HepG2 (cell line): ENCODE data around the gene SLC22A23. TPM values are rescaled to one million over a fixed set of nuclear protein-coding genes. Genes with fewer than 3 reads are reported as not detected.
A peak's percentile ranks its signal among the peaks of the same experiment; 100 is the strongest.

Experiments used
- AGO2 ChIP-seq: fragments of 200-400 bp; formaldehyde crosslinking; optimal IDR thresholded peaks from 2 replicates; pipeline ENCODE3; 2017; ENCODE audit warnings: mild to moderate bottlenecking, low read depth, low read length, moderate library complexity
- ARID2 ChIP-seq: sonication (generic); formaldehyde crosslinking; IDR thresholded peaks from 2 replicates; pipeline ENCODE4 v1.8.1; 2022; ENCODE audit warnings: mild to moderate bottlenecking, missing genetic modification reagents, borderline replicate concordance
- CAMTA2 ChIP-seq: sonication (generic); formaldehyde crosslinking; IDR thresholded peaks from 2 replicates; pipeline ENCODE4 v1.4.0; 2020; ENCODE audit warnings: mild to moderate bottlenecking, missing genetic modification reagents, borderline replicate concordance
- HDAC6 ChIP-seq: fragments of 200-600 bp; sonication (generic); IDR thresholded peaks from 2 replicates; pipeline ENCODE4 v1.7.0; 2017; ENCODE audit warnings: mild to moderate bottlenecking, antibody characterized with exemption, low read length, low read depth
- HNRNPL ChIP-seq: fragments of 200-400 bp; formaldehyde crosslinking; IDR thresholded peaks from 2 replicates; pipeline ENCODE4 v1.6.1; 2017; ENCODE audit warnings: mild to moderate bottlenecking, low read depth, low read length
- KMT2A ChIP-seq: sonication (generic); formaldehyde crosslinking; IDR thresholded peaks from 2 replicates; pipeline ENCODE4 v1.4.0; 2020; ENCODE audit warnings: missing genetic modification reagents
- NFKB2 ChIP-seq: sonication (generic); formaldehyde crosslinking; IDR thresholded peaks from 2 replicates; pipeline ENCODE4 v1.4.0; 2020; ENCODE audit warnings: missing genetic modification reagents, borderline replicate concordance
- PHF5A ChIP-seq: IDR thresholded peaks from one replicate; pipeline ENCODE4 v1.6.1; 2018; ENCODE audit warnings: low read depth, missing genetic modification reagents; ENCODE audit not compliant: unreplicated experiment
- TMF1 ChIP-seq: sonication (generic); formaldehyde crosslinking; IDR thresholded peaks from 2 replicates; pipeline ENCODE4 v1.8.1; 2022; ENCODE audit warnings: low read depth, missing genetic modification reagents
- ZNF143 ChIP-seq: sonication (generic); formaldehyde crosslinking; IDR thresholded peaks from 2 replicates; pipeline ENCODE4 v1.4.0; 2020; ENCODE audit warnings: missing genetic modification reagents
- ZNF260 ChIP-seq: sonication (generic); formaldehyde crosslinking; IDR thresholded peaks from 2 replicates; pipeline ENCODE4 v1.4.0; 2020; ENCODE audit warnings: missing genetic modification reagents, low read depth, mild to moderate bottlenecking, borderline replicate concordance
- ZNF549 ChIP-seq: sonication (generic); formaldehyde crosslinking; IDR thresholded peaks from 2 replicates; pipeline ENCODE4 v1.5.0; 2020; ENCODE audit warnings: missing genetic modification reagents
- ZNF878 ChIP-seq: sonication (generic); formaldehyde crosslinking; IDR thresholded peaks from 2 replicates; pipeline ENCODE4 v1.8.1; 2023; ENCODE audit warnings: mild to moderate bottlenecking, missing genetic modification reagents, moderate library complexity
- polyA plus RNA-seq, 8 experiments: library from polyadenylated mRNA; depleted of rRNA in 3 of 8; stranded (reverse) in 7 of 8; unstranded in 1 of 8; fragments of >200 nt; fragmentation: Illumina TruSeq in 4 of 8; extraction: Trizol in 4 of 8; gene quantifications; 2 replicates each; pipeline versions ENCODE4 v1.2.1 to v1.2.3, GENCODE V29; 2011 to 2016; ENCODE audit warnings: low read depth in 4 of 8, missing spikeins in 1 of 8, mixed read lengths in 1 of 8; ENCODE audit not compliant: insufficient read depth in 1 of 8
- total RNA-seq, 5 experiments: library from RNA; depleted of rRNA; stranded (reverse); fragments of >200 nt; fragmentation: Illumina TruSeq; extraction: Trizol; gene quantifications; 2 replicates each; pipeline ENCODE4 v1.2.3, GENCODE V29; 2016; ENCODE audit warnings: low read depth in 1 of 5
- TF ChIP-seq, protein P1 (sequence below): IDR thresholded peaks from 2 replicates; pipeline ENCODE4 v1.6.1; 2016; ENCODE audit warnings: low read depth, borderline replicate concordance
- TF ChIP-seq, protein P2 (sequence below): sonication (generic); formaldehyde crosslinking; IDR thresholded peaks from 2 replicates; pipeline ENCODE4 v1.5.1; 2020; ENCODE audit warnings: mild to moderate bottlenecking, moderate library complexity, missing genetic modification reagents
- TF ChIP-seq, protein P3 (sequence below): sonication (generic); formaldehyde crosslinking; IDR thresholded peaks from 2 replicates; pipeline ENCODE4 v1.4.0; 2020; ENCODE audit warnings: missing genetic modification reagents
- TF ChIP-seq, protein P4 (sequence below): sonication (generic); formaldehyde crosslinking; IDR thresholded peaks from 2 replicates; pipeline ENCODE4 v1.4.0; 2020; ENCODE audit warnings: mild to moderate bottlenecking, missing genetic modification reagents
- TF ChIP-seq, protein P5 (sequence below): sonication (generic); formaldehyde crosslinking; IDR thresholded peaks from 2 replicates; pipeline ENCODE4 v1.4.0; 2020; ENCODE audit warnings: missing genetic modification reagents

SLC22A23 gene
- total and polyA plus RNA-seq, 2 of the 13 experiments (the other 11 are each of a cell fraction or from before 2014, with no cell fraction given), result 11.8 to 17.5 TPM

DNA sequence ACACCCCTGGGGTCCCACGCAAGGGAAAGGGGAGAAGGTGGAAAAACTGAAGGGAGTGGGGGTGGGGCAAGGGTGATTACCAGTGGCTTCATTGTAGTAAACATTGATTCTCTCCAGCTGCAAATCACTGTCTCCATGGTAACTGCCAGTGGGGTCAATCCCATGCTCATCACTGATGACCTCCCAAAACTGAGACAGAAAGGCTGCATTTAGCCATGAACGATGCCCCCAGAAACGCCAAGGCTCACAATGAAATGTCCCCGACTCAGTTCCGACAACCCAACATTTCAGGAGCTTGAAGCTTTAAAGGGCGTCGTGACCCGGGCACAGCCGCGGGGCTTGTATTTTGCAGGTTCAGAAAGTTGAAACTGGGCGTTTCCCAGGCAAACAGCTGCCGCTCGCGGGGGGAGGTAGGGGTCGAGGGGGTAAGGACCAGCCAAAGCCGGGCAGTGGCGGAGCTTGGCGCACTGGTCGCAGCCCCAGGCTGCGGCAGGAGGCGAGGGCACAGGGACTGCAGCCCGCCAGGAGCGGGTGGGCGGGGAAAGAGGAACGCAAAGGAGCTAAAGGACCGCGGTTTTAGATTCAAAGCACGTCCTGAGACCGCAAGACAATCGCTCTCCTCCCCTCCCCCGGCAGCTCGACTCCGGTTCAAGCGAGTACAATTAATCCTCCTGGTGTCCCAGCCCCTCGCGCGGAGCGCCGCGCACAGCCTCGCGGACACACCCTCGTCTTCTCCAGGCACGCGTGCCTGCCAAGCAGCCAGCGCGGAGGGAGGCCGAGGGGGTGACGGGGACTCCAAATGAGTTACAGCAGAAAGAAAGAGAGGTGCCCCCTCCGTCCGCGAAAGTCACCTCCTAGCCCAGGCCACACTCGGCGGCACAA, 230.1 kb downstream of the SLC22A23 start (continued):
- TF ChIP-seq, protein P1, sequence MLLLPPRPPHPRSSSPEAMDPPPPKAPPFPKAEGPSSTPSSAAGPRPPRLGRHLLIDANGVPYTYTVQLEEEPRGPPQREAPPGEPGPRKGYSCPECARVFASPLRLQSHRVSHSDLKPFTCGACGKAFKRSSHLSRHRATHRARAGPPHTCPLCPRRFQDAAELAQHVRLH (CRISPR knock-in tag), result no peak
- TF ChIP-seq, protein P2, sequence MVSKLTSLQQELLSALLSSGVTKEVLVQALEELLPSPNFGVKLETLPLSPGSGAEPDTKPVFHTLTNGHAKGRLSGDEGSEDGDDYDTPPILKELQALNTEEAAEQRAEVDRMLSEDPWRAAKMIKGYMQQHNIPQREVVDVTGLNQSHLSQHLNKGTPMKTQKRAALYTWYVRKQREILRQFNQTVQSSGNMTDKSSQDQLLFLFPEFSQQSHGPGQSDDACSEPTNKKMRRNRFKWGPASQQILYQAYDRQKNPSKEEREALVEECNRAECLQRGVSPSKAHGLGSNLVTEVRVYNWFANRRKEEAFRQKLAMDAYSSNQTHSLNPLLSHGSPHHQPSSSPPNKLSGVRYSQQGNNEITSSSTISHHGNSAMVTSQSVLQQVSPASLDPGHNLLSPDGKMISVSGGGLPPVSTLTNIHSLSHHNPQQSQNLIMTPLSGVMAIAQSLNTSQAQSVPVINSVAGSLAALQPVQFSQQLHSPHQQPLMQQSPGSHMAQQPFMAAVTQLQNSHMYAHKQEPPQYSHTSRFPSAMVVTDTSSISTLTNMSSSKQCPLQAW (CRISPR knock-in tag), result no peak
- TF ChIP-seq, protein P3, sequence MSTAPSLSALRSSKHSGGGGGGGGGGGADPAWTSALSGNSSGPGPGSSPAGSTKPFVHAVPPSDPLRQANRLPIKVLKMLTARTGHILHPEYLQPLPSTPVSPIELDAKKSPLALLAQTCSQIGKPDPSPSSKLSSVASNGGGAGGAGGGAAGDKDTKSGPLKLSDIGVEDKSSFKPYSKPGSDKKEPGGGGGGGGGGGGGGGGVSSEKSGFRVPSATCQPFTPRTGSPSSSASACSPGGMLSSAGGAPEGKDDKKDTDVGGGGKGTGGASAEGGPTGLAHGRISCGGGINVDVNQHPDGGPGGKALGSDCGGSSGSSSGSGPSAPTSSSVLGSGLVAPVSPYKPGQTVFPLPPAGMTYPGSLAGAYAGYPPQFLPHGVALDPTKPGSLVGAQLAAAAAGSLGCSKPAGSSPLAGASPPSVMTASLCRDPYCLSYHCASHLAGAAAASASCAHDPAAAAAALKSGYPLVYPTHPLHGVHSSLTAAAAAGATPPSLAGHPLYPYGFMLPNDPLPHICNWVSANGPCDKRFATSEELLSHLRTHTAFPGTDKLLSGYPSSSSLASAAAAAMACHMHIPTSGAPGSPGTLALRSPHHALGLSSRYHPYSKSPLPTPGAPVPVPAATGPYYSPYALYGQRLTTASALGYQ, result no peak
- no peak for TF ChIP-seq ZNF549 (CRISPR knock-in tag)
- TF ChIP-seq, protein P4, sequence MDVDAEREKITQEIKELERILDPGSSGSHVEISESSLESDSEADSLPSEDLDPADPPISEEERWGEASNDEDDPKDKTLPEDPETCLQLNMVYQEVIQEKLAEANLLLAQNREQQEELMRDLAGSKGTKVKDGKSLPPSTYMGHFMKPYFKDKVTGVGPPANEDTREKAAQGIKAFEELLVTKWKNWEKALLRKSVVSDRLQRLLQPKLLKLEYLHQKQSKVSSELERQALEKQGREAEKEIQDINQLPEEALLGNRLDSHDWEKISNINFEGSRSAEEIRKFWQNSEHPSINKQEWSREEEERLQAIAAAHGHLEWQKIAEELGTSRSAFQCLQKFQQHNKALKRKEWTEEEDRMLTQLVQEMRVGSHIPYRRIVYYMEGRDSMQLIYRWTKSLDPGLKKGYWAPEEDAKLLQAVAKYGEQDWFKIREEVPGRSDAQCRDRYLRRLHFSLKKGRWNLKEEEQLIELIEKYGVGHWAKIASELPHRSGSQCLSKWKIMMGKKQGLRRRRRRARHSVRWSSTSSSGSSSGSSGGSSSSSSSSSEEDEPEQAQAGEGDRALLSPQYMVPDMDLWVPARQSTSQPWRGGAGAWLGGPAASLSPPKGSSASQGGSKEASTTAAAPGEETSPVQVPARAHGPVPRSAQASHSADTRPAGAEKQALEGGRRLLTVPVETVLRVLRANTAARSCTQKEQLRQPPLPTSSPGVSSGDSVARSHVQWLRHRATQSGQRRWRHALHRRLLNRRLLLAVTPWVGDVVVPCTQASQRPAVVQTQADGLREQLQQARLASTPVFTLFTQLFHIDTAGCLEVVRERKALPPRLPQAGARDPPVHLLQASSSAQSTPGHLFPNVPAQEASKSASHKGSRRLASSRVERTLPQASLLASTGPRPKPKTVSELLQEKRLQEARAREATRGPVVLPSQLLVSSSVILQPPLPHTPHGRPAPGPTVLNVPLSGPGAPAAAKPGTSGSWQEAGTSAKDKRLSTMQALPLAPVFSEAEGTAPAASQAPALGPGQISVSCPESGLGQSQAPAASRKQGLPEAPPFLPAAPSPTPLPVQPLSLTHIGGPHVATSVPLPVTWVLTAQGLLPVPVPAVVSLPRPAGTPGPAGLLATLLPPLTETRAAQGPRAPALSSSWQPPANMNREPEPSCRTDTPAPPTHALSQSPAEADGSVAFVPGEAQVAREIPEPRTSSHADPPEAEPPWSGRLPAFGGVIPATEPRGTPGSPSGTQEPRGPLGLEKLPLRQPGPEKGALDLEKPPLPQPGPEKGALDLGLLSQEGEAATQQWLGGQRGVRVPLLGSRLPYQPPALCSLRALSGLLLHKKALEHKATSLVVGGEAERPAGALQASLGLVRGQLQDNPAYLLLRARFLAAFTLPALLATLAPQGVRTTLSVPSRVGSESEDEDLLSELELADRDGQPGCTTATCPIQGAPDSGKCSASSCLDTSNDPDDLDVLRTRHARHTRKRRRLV, result no peak
- TF ChIP-seq ZNF260 (CRISPR knock-in tag), result no peak
- no peak for TF ChIP-seq ZNF143
- TF ChIP-seq KMT2A (CRISPR knock-in tag), result no peak
- TF ChIP-seq PHF5A, result no peak
- TF ChIP-seq, protein P5, sequence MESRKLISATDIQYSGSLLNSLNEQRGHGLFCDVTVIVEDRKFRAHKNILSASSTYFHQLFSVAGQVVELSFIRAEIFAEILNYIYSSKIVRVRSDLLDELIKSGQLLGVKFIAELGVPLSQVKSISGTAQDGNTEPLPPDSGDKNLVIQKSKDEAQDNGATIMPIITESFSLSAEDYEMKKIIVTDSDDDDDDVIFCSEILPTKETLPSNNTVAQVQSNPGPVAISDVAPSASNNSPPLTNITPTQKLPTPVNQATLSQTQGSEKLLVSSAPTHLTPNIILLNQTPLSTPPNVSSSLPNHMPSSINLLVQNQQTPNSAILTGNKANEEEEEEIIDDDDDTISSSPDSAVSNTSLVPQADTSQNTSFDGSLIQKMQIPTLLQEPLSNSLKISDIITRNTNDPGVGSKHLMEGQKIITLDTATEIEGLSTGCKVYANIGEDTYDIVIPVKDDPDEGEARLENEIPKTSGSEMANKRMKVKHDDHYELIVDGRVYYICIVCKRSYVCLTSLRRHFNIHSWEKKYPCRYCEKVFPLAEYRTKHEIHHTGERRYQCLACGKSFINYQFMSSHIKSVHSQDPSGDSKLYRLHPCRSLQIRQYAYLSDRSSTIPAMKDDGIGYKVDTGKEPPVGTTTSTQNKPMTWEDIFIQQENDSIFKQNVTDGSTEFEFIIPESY (CRISPR knock-in tag), result peak; percentile 54; the same call in 1 of the 2 replicates
- no peak for TF ChIP-seq ZNF878 (CRISPR knock-in tag)
- no peak for TF ChIP-seq ARID2
- peak; percentile 69 for TF ChIP-seq AGO2
- no peak for TF ChIP-seq CAMTA2
- no peak for TF ChIP-seq NFKB2 (CRISPR knock-in tag)
- TF ChIP-seq HDAC6, result no peak
- TF ChIP-seq HNRNPL, result peak; percentile 71; the same call in 1 of the 2 replicates
- no peak for TF ChIP-seq TMF1 (CRISPR knock-in tag)
